ENCODE measurements around the gene SET.
"Not testable (repeated sequence)": the region's sequence is repeated elsewhere in the genome, so short reads cannot be mapped to it uniquely, and the experiment has no call there.

Gene SET

GRCh38 chr9:128643519-128644300 is 45.3 kb upstream of the SET start:
- no peak for DNase-seq (ENCODE audit: low read depth in 1 of 2, low spot score in 1 of 2)
- Histone ChIP-seq H3K27me3 (ENCODE audit: insufficient read depth, poor library complexity, severe bottlenecking) (no peaks in the 10 kb centered on the region), H3K4me3 (replicated peaks; ENCODE audit: insufficient read depth, low read length) (no peak overlapping the region), H3K27ac (replicated peaks) (no peak overlapping the region)
- no peak for TF ChIP-seq REST (IDR thresholded peaks at IDR 0.05; ENCODE audit: insufficient replicate concordance, low read depth)

- peak in 1 of 2 experiments; percentile 63 for DNase-seq (ENCODE audit: low read depth in 1 of 2, low spot score in 1 of 2)
- not testable (repeated sequence) for H3K27ac ChIP-seq (replicated peaks); H3K4me3 ChIP-seq (replicated peaks; ENCODE audit: insufficient read depth, low read length); H3K27me3 ChIP-seq (ENCODE audit: insufficient read depth, poor library complexity, severe bottlenecking)
These were observed 40.8 kb upstream of the SET start for GRCh38 chr9:128648206-128648605.

- DNase-seq (ENCODE audit: low read depth in 1 of 2, low spot score in 1 of 2): no peak
- Histone ChIP-seq H3K27ac (replicated peaks) (no peak overlapping the region), H3K27me3 (ENCODE audit: insufficient read depth, poor library complexity, severe bottlenecking) (no peaks in the 10 kb centered on the region), H3K4me3 (replicated peaks; ENCODE audit: insufficient read depth, low read length) (no peak overlapping the region)
- no peak for TF ChIP-seq REST (IDR thresholded peaks at IDR 0.05; ENCODE audit: insufficient replicate concordance, low read depth)
- no peak for TF ChIP-seq SPI1 (IDR thresholded peaks at IDR 0.05; ENCODE audit: borderline replicate concordance, low read depth)
- no peak for TF ChIP-seq POLR2AphosphoS5 (IDR thresholded peaks at IDR 0.05; ENCODE audit: low read depth)
- TF ChIP-seq CTCF (IDR thresholded peaks at IDR 0.05; ENCODE audit: insufficient read depth, low read length): no peak
- no peak for TF ChIP-seq GABPA (IDR thresholded peaks at IDR 0.05; ENCODE audit: low read depth)
These were observed 37.2 kb upstream of the SET start for GRCh38 chr9:128651798-128652197.

GRCh38 chr9:128653908-128654307 is 35.1 kb upstream of the SET start:
- TF ChIP-seq CTCF (IDR thresholded peaks at IDR 0.05; ENCODE audit: insufficient read depth, low read length) (no peak), POLR2AphosphoS5 (IDR thresholded peaks at IDR 0.05; ENCODE audit: low read depth) (no peak), SPI1 (IDR thresholded peaks at IDR 0.05; ENCODE audit: borderline replicate concordance, low read depth) (no peak), GABPA (IDR thresholded peaks at IDR 0.05; ENCODE audit: low read depth) (no peak), REST (IDR thresholded peaks at IDR 0.05; ENCODE audit: insufficient replicate concordance, low read depth) (no peak)
- DNase-seq (ENCODE audit: low read depth in 1 of 2, low spot score in 1 of 2): no peak
- no peak overlapping the region for H3K4me3 ChIP-seq (replicated peaks; ENCODE audit: insufficient read depth, low read length)
- H3K27me3 ChIP-seq (ENCODE audit: insufficient read depth, poor library complexity, severe bottlenecking): no peaks in the 10 kb centered on the region
- no peak overlapping the region for H3K27ac ChIP-seq (replicated peaks)

All from HL-60 (cell line).